Activated gamma-delta T cell (primary cell): ENCODE results near the gene NOSTRIN.
"Not testable (repeated sequence)": the region's sequence is repeated elsewhere in the genome, so short reads cannot be mapped to it uniquely, and the experiment has no call there.

Source experiments
- DNase-seq: peaks from one replicate; lab custom pipeline; 2025; lab: John Stamatoyannopoulos, UW
- total RNA-seq, 2 donors: gene quantifications; one replicate each; lab custom pipeline; 2026; lab: John Stamatoyannopoulos, UW

Gene NOSTRIN, protein sequence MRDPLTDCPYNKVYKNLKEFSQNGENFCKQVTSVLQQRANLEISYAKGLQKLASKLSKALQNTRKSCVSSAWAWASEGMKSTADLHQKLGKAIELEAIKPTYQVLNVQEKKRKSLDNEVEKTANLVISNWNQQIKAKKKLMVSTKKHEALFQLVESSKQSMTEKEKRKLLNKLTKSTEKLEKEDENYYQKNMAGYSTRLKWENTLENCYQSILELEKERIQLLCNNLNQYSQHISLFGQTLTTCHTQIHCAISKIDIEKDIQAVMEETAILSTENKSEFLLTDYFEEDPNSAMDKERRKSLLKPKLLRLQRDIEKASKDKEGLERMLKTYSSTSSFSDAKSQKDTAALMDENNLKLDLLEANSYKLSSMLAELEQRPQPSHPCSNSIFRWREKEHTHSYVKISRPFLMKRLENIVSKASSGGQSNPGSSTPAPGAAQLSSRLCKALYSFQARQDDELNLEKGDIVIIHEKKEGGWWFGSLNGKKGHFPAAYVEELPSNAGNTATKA
- total RNA-seq, result 0.20 to 0.52 reads per million in 2 donors

DNA sequence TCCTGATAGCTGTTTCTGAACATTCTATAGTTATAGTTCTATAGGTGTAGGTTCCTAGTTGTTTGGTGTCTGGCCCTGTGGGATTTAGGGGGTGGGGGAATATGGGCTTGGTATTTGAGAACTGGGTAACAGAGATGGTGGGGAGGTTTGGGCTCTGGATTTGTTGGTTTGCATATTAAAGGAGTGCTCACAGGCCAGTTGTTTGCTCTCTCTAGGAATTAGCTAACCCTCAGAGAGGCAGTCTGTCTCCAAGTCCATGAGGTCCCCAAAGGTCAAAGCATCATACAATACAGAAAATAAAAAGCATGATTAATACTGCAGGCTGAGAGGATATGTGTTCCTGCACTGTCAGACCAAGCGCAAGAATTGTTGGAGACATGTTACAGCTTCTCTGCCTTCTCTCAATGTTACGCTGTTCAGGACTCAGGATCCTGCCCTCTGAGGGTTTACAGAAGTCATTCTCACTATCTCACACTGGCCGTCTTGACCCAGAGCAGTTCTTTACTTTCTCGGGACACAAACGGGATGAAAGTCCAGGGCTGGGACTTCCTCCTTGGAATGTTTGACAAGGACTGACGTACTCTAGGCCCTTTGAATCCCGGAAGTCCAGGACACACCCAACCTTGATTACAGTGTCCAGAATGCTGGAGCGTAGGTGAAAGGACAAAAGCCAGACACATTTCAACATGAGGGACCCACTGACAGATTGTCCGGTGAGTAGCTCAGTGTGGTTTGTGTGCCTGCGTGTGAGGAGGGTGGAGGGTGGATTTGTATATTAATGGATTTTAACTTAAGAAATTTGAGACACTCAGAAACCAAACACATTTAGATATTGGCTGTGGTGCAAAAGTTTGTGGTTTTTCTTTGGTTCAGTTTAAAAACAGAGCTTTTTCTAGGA is at the start of gene NOSTRIN:
Gene NOSTRIN (plus strand): TSS at position 677 of the 898 bp plus-strand sequence. CDS start 10 bp downstream, at position 687.
- DNase-seq, result no peak

DNA sequence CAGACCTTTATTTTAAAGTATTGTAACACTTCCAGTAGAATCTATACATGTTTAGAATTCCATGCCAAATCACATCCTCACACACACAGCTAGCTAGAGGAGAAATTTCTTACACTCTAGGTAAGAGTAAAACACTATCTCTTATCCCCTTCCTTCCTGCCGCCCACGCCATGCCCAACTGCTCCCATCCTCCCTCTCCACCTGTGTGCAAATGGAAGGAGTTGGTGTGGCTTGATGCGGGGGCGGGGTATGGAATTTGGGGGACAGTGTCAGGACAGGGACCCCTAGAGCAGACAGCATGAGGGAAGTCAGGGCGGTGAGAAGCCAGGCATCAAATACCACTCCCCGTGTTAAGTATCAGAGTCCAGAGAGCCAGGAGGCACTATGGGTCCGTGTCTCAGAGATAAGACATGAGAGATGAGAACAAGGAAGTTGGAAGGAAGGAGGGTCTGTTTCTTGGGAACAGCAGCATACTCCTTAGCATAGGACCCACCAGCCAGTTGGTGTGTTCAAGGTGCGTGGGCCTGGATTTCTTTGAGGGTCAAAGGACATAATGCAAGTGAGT is 48.6 kb upstream of the NOSTRIN start:
- no peak for DNase-seq

DNA sequence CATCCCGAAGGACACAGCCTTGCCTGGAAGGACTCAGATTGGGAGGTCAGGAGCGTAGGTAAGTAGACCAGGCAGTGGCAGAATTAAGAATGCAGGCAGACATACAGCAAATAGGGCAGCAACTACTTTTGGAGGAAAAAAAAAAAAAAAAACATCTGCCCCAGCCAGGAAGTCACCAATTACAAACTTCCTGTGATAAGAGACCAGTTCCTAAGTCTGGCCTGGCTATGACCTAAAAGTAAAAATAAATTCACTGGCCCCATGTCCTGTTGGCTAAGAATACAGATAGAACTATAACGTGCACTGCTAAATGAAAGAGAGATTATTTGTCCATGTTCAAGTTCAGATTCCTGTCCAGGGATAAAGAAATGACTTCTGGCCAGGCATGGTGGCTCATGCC is 45.2 kb upstream of the NOSTRIN start:
- DNase-seq, result no peak

DNA sequence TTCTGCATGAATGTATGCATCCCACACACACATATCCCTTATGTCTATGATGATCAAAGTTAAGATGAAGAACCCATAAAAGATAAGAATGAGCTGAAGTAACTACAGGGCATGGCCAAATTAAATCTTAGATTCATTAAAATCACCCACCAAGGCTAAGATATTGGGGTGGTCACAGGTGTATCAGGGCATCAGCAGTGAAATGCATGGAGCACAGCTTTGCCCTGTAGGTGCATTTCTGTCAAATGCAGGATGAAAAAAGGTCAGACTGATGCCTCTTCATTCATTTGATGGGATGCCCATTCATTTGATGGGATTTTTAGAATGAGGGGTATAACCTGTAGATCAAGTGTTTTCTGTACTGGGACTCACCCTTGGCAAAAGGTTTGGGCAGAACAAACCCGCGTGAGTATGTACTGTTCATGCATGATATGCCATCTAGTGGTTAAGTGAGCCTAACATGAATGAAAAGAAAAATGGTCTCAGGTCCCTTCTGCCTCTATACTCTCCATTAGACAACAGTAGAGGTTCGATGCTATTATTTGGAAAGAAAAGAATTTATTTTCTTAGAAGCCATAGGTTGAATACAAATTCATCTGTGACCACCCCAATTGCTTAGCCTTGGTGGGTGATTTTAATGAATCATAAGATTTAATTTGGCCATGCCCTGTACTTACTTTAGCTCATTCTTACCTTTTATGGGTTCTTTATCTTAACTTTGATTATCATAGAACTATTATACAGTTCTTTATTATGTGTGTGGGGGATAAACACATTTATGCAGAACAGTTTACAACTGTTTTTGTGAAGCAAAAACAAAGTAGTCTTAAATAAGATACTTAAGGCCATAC is 43.2 kb upstream of the NOSTRIN start:
- DNase-seq, result no peak

DNA sequence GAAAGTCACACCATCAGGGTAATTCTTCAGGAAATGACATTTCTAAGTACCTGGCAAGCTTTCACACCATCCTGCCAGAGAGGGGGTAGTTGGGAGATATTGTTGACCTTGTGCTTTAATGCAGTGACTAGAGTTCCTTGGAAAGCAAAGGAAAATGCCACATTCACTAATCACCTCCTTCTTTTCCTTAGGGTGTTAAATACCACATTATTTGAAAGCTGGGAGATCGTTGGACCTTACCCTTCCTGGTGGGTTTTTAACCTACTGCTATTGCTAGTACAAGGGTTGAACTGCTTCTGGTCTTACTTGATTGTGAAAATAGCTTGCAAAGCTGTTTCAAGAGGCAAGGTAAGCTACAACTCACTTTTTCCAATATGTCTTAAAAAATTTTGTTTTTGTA is 37.0 kb upstream of the NOSTRIN start:
- DNase-seq, result no peak

DNA sequence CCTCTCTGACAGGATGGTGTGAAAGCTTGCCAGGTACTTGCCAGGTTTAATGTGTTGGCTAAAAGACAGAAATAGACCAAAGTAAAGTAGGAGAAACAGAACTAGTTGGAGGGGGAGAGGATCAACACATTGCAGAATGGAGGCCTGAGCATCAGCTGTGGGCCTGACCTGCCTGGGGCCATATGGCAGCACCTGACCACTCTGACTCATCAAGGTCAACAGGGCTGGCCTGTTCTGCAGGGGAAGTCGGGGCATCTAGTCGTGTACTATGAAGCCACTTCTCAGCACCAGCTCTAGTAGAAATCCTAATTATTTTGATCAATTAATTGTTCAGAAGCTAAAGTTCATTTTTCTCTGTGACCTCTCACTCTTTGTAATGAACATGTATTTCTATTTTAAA is 35.8 kb upstream of the NOSTRIN start:
- DNase-seq, result no peak

DNA sequence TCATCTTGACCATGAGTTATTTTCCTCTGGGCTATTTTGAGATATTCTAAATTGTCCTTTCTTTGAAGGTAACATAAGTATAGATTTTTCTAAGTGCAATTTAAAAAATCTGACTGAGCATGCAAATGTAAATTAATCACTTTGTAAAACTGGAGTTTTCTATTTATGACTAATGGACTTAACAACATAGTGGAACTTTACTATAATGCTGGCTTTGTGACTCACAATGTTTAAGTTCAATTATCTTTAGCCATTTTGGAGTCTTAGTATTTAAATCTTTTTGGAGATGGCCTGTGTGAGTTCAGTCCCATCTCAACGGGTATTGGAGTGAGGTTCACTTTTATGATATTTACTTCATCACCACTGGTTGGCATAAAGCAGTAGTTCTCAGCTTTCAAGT is 35.2 kb upstream of the NOSTRIN start:
- DNase-seq, result no peak

DNA sequence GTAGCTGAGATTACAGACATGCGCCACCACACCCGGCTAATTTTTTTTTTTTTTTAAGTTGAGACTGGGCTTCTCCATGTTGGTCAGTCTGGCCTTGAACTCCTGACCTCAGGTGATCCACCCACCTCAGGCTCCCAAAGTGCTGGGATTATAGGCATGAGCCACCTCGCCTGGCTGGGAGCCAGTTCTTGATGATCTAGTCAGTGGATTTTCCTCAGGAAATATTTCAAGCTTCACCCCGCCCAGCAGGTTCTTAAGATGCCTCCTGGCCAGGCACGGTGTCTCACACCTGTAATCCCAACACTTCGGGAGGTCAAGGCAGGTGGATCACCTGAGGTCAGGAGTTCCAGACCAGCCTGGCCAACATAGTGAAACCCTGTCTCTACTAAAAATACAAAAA is 34.1 kb upstream of the NOSTRIN start:
- DNase-seq, result not testable (repeated sequence)

DNA sequence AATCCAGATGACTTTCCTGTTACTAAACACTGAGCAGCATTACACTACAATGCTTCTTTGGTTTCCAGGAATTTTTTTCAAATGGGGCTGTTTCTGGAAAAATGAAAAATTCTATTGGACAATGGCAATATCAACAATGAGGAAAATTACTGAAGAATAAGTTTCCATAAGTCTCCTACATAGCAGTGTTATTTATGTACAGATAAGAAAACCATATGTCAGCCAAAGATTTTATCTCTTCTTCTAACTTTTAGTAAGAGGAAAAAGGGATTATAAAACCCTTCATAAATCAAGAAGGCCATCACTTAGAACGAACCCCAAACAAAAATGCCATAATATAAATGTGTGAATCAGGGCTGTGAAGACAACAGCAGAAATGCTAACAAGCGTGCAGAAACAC is 31.6 kb upstream of the NOSTRIN start:
- no peak for DNase-seq

DNA sequence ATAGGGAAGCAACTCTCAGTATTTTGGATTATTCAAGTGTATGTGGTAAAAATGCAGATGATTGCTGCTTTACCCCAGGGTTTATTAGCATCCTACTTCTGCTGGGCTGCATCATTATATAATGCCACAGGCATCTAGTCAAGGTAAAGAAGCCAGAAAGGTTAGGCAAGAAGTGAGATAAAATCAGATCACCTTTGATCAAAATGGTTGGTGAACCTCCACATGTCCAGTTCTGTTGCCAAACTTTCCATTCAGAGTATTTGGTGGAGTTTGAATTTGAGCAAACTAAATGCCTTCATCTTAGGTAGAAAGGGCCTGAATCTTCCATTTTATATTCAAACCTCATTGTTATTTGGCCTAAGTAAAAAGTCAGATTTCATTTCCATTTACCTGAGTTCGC is 29.7 kb upstream of the NOSTRIN start:
- no peak for DNase-seq

DNA sequence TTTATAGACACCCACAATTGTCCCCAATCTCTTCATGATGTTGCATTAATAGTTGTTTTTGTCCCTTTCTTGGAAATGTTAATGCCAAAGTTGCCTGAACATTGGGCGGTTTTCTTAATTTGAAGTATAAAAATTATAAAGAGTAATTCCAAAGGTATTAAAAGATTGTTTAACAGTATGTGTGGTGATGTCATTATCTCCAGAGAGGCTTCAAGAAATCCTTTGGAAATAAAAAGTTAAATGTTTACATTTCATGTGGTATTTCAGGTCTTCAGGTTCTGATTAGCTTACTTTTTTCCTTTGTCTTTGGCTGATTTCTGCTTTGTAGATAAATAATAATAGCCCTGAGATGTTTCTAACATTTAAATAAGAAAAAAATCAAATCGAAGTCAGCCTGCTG is 29.3 kb upstream of the NOSTRIN start:
- DNase-seq, result no peak

DNA sequence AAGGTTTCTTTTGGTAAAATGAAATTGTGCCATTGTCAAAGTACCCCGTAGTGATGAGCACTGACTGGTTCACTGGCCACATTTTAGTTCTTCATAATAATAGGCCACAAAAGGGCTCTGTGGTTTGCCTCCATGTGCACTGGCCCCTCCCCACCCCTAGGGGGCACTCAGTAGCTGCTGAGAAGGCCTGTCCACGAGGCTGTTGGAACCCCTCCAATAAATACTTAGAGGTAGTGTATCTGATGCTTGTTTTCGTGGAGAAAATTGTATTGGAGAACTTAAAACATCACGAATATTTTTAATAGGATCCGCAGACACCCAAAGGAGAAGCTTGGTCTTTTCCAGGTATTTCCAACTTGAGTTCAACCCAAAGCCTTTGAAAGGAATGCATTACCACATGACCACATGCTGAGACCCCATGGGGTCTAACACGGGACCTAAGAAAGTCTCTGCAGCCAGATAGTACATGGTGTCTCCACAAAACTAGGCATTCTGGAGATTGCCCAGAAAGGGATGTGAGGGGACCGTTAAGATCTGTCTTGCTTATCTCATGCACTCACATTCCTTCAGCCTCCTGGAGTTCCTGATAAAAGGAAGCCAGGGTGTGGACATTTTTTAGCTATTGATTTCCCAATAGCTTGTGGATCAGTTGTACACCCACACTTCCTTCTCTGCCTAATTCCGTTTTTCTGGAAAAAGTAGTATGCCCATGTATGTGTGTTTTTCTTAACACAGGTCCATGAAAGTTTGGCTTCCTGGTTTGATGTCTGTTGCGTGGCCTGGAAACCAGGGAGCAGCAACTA is 28.5 kb upstream of the NOSTRIN start:
- DNase-seq, result no peak

DNA sequence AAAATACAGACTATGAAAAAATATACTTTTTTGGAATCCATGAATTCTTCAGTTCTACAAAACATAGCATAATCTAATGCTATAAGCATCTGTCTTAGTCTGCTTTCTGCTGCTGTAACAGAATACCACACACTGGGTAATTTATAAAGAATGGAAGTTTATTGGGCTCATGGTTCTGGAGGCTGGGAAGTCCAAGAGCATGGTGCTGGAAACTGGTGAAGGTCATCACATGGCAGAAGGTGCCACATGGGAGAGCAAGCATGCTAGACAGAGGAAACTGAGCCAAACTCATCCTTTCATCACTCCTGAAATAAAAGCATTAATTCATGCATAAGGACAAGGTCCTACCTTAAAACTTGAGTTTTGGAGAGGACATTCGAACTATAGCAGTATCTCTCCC is 26.6 kb upstream of the NOSTRIN start:
- no peak for DNase-seq

DNA sequence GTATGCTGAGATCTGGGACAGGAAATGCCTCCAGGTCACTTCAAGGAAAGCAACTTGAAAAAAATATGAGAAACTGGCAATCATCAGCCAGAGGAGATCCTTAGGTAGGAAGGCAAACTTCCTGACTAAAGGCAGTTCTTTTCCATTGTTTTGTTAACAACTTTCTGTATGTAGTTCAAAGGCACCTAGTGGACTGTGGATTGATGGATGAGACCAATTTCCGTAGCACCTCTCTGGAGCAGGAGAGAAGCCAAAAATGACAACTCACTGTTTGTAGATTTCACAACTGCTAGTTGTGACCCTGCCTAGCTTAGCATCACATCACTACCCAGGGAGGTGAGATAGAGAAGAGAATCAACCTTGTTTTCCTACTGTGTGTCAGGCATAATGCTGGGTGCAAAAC is 21.8 kb upstream of the NOSTRIN start:
- DNase-seq, result no peak

DNA sequence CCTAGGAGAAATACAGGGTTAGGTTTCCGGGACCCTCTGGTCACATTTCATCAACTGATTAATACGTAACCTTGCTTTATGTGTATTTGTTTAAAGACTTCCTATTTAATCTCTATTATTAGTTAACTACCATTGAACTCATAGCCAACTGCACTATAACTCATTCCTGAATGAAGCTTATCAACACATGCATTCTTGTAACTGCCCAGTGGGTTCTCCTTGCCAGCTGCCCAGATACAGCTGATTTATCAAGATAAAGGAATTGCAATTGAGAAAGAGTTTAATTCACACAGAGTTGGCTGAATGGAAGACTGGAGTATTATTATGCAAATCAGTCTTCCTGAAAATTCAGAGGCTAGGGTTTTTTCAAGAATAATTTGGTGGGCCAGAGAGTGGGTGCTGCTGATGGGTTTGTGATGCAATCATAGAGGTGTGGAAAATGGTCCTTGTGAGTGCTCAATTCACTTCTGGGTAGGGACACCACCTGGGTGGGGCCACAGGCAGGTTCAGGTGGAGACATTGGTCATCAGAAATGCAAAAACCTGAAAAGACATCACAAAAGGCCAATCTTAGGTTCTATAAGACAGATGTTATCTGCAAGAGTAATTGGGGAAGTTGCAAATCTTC is 21.1 kb upstream of the NOSTRIN start:
- no peak for DNase-seq

DNA sequence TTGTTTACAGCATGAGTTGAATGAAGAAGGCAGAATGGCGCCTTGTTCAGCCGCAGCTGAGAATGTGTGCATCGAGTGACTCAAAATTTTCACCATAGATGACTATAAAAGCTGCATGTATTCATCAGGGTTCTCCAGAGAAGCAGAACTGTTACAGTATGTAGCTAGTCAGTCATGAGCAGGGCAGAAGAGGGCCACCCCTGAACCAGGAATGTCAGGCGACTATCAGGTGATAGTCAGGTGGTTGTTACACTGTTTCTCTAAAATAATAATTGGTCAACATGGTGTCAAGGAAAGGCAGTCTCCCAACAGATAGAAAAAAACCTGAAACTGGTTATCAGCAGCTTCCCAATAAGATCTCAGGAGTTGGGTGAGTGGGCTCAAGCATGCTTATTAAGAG is 20.2 kb upstream of the NOSTRIN start:
- no peak for DNase-seq

DNA sequence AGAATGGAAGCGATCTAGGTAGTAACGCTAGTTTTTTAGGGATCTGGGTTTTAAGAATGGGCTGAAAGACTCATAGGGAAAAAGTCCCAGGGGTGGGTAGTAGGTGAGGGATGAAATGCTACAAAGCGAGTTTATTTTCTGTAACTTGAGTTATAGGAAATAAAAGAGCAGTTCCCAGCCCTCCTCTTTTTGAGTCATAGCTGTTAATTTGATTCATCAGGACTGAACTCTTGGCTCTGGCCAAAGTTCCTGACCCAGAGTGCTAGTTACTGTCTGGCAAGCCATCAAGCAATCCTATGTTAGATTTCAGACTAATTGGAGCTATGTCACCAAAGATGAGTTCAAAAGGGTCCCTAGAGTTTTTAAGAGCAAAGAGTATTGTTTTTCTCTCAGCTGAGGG is 17.4 kb upstream of the NOSTRIN start:
- DNase-seq, result no peak

DNA sequence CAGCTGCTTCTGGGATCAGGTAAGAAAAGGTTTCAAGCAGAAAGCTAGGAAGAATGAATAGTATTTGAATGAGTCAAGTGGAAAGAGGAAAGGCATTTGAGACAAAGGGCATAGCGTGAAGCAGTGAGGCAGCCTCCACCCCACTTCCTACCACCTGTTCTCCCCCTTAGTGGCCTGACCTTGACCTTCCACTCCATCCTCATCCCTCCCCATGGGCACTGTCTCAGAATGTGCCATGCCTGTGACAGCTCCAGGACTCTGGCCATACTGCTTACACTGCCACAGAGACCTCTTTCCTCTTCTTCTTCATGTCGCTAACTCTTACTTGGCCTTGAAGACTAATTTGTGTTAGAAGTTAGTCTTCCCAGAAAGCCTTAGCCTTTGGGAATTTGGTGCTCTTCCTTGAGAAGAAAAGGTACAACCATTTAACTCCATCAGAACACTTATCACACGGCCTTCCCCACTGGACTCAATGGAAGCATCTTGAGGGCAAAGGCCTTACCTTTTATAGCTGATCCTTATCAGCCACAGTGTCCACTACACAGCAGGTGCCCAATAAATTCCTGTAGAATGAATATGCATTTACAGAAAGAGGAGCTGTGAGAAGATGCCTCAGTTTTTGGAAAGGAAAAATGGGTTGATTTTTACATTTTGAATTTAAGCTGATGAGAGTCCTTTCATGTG is 15.2 kb upstream of the NOSTRIN start:
- DNase-seq, result no peak

DNA sequence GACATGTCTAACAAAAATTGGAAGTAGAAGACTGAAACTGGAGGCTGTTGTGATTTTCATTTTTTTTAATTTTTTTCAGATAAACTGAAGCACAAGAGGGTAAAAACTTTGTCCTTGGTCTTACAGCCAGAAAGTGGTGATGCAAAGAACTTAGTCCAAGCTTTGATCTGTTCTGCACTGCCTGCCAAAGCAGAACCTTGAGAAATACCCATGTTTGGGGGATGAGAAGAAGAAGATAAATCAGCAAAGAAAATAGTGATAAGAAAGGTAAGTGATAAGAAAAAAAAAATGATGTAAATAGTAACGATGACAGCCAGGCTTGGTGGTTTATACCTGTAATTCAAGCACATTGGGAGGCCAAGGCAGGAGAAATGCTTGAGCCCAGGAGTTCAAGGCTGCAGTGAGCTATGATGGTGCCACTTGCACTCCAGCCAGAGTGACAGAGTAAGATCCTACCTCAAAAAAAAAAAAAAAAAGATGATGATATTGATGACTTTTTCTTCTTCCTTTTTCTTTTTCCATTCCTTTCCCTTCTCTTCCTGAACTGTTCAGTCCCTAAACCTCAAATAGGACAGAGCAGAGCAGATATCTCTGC is 14.6 kb upstream of the NOSTRIN start:
- DNase-seq, result no peak
